Measurements from ENCODE around the gene CGREF1.

DNA sequence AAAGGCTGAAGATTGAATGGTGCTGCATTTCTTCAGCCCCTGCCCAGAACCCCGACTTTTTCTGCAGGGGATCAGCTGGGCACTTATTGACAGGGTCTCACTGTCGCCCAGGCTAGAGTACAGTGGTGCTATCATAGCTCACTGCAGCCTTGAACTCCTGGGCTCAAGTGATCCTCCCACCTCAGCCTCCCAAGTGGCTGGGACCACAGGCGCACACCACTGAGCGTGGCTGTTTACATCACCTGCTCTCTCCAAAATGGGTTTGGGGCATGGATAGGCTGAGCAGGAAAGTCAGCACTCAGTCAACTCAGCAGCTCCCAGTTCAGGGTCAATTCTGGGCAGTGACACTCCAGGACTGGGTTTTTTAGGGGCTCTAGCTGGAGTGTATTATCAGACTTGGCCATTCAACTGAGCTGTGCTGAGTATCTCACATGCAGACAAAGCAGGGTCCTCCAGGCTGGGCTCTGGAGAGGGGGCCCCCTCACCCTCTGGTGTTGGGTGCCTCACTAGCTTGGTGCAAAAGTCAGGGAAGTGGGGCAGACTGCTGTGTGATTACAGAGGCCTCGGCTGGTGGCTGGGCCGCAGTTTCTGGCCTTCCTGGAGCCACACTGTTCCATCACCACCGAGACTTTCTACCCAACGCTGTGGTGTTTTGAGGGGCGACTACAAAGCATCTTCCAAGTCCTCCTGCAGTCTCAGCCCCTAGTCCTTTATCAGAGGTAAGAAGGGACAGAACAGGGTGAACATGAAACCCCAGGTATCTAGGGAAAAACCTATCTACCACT is 9.1 kb upstream of the CGREF1 start:
- TF ChIP-seq, protein P1, sequence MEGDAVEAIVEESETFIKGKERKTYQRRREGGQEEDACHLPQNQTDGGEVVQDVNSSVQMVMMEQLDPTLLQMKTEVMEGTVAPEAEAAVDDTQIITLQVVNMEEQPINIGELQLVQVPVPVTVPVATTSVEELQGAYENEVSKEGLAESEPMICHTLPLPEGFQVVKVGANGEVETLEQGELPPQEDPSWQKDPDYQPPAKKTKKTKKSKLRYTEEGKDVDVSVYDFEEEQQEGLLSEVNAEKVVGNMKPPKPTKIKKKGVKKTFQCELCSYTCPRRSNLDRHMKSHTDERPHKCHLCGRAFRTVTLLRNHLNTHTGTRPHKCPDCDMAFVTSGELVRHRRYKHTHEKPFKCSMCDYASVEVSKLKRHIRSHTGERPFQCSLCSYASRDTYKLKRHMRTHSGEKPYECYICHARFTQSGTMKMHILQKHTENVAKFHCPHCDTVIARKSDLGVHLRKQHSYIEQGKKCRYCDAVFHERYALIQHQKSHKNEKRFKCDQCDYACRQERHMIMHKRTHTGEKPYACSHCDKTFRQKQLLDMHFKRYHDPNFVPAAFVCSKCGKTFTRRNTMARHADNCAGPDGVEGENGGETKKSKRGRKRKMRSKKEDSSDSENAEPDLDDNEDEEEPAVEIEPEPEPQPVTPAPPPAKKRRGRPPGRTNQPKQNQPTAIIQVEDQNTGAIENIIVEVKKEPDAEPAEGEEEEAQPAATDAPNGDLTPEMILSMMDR (IDR thresholded peaks at IDR 0.05) = no peak
- no peak for TF ChIP-seq POLR2A (IDR thresholded peaks at IDR 0.05)
